ENCODE data around the gene PTH1R. TPM values are rescaled to one million over a fixed set of nuclear protein-coding genes. Genes with fewer than 3 reads are reported as not detected.

The PTH1R gene
- total and polyA plus RNA-seq, 11 donors: 2.1 to 23.4 (median 6.5) TPM

DNA sequence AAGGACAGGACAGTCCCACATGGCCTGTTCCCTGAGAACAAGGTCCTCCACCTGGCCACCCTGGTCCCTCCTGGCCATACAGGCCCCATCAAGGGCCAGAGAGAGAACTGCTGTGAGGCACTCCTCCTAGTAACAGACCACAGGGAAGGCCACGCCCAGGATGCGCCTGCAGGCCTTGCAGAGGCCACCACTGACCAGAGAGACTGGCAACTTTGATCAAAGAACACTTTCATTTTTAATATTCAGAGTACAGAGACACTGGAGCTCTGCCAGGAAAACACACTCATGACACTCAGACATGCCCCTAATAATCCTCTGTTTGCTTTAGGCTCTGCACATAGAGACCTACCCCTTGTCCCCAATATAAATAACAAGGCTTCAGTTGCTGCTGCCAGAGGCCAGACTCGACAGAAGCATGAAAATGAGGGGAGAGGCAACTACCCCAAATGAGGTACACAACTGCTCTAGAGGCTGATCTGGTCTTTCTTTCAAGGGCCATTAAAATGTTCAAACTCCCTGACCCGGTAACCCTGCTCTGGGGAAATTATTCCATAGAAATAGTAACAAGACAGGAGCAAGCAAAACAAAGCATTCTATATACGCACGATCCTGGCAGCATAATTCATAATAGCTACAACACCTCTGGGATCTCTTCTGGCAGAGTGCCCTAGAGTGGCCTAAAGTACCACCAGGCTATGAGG lies 54.3 kb downstream of the PTH1R start:
- Histone ChIP-seq H3K4me3 (no peak overlapping the region), H3K27ac (peak overlapping the region; percentile 26 to 94 (median 85)), H3K36me3 (peaks cover 0 to 16% (median 6%) of the 10 kb centered on the region in 9 donors), H3K4me1 (peaks cover 23 to 100% (median 98%) of the 10 kb centered on the region in 12 donors), H3K9me3 (no peaks in the 10 kb centered on the region), H3K27me3 (no peaks in the 10 kb centered on the region)
- intact Hi-C loops (cut with DNase I): loop anchor here in 4 of 10 donors (2.0 to 5.0 kb wide), 2 partner anchors 45 to 46 kb away; partner anchors contain the start of genes CCDC12 (in 4 of the 4) and NBEAL2 (in 2 of the 4)
- 12 to 28% (median 22%) methylated on average over 6 of the region's 6 CpGs for WGBS, 4 donors
- ATAC-seq: peak in 1 of 4 donors; percentile 7
- peak; percentile 57 to 86 (median 77) for DNase-seq
- no peak for TF ChIP-seq POLR2A (IDR thresholded peaks at IDR 0.05)
- TF ChIP-seq, protein P1, sequence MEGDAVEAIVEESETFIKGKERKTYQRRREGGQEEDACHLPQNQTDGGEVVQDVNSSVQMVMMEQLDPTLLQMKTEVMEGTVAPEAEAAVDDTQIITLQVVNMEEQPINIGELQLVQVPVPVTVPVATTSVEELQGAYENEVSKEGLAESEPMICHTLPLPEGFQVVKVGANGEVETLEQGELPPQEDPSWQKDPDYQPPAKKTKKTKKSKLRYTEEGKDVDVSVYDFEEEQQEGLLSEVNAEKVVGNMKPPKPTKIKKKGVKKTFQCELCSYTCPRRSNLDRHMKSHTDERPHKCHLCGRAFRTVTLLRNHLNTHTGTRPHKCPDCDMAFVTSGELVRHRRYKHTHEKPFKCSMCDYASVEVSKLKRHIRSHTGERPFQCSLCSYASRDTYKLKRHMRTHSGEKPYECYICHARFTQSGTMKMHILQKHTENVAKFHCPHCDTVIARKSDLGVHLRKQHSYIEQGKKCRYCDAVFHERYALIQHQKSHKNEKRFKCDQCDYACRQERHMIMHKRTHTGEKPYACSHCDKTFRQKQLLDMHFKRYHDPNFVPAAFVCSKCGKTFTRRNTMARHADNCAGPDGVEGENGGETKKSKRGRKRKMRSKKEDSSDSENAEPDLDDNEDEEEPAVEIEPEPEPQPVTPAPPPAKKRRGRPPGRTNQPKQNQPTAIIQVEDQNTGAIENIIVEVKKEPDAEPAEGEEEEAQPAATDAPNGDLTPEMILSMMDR (IDR thresholded peaks at IDR 0.05): no peak

DNA sequence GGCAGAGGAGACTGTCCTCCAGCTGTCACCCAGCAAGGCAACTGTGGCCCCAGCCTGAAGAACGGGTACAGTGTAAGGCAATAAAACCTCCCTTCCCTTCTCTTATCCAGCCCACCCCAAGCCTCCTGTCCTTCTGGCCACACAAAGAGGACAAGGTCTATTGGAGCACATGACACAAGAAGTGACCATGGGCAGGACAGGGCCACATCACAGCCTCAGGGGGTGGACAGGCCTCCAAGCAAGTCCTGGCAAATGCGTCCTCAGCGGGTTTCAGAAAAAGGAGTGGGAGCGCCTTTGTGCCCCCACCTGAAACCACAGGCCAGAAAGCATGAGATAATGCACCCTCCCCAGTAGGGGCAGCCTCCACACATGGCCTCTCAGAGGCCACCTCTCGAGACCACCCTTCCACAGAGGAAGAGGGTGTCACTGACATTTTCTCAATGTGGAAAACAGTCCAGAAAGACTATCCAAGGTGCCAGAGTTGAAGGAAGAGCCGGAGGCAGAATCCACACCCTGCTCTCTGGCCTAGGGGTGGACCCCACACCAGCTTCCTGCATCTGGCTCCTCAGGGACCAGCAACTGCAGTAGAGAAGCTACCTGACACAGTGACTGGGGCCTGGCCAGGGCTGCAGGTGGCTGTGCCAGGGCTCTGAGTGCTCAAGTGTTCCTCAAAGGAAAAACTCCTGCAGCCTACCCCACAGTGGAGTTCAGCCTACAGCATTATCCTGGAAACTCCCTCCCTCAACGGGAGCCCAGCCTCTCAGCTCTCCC lies 55.1 kb downstream of the PTH1R start:
- no peak for TF ChIP-seq POLR2A (IDR thresholded peaks at IDR 0.05)
- Histone ChIP-seq H3K27me3 (no peaks in the 10 kb centered on the region), H3K4me3 (no peak overlapping the region), H3K4me1 (peaks cover 23 to 100% (median 96%) of the 10 kb centered on the region in 12 donors), H3K9me3 (no peaks in the 10 kb centered on the region), H3K36me3 (peaks cover 0 to 21% (median 11%) of the 10 kb centered on the region in 9 donors), H3K27ac (peak overlapping the region; percentile 26 to 94 (median 85))
- DNase-seq (peak in 1 of 5 donors; percentile 39), ATAC-seq (no peak)
- intact Hi-C loops (cut with DNase I): loop anchor here in 3 of 10 donors (2.0 to 5.0 kb wide), 2 partner anchors 44 to 45 kb away; partner anchors contain the start of genes CCDC12 (in 3 of the 3) and NBEAL2 (in 2 of the 3)
- WGBS, 4 donors: 56 to 68% (median 57%) methylated on average over 7 of the region's 7 CpGs

DNA sequence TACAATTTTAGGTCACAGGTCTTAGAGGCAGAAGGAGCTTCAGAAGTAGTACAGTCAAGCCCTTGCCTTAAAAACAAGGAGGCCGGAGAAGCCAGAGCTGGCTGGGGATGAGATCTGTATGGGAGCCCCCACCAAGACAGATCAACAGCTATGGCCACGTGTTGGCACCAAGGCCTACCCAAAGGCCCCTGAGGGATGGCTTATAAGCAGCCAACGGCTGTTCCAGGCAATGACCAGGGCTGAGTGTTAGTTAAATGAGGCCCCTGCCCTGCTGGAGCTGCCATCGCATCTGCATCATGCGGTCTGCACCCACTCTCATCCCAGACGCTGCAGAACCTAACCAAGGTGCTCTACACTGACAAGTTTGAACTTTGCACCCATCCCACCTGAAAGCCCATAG lies 55.7 kb downstream of the PTH1R start:
- DNase-seq (no peak), ATAC-seq (no peak)
- TF ChIP-seq POLR2A (IDR thresholded peaks at IDR 0.05): no peak
- TF ChIP-seq, protein P1 (IDR thresholded peaks at IDR 0.05): no peak
- Histone ChIP-seq H3K27me3 (no peaks in the 10 kb centered on the region), H3K4me1 (peaks cover 23 to 100% (median 96%) of the 10 kb centered on the region in 12 donors), H3K4me3 (no peak overlapping the region), H3K36me3 (peaks cover 0 to 27% (median 16%) of the 10 kb centered on the region in 9 donors), H3K27ac (peak overlapping the region; percentile 26 to 94 (median 85)), H3K9me3 (no peaks in the 10 kb centered on the region)
- WGBS, 4 donors: 52 to 68% (median 57%) methylated on average over 6 of the region's 6 CpGs
- intact Hi-C loops (cut with DNase I): loop anchor here in 3 of 10 donors (2.0 to 5.0 kb wide), 2 partner anchors 44 kb away; partner anchors contain the start of genes CCDC12 (in 3 of the 3) and NBEAL2 (in 2 of the 3)

DNA sequence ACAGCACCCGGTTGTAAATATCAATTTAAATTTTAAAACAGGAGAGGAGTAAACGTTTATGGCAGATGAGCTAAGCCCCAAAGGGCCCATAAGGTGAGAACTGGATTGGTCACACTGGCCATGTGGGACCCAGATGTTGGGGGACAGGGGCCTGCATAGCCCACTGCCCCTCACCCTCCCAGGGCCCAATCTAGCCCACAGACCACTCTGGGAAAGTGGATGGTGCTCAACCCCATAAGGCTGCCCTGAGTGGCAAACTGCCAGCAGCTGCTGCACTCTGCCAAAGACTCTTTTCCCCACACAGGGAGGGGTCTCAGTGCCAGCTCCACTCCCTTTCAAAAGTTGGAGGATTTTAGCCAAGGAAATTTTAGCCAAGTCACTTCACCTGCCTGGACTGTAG lies 56.6 kb downstream of the PTH1R start:
- no peak for TF ChIP-seq POLR2A (IDR thresholded peaks at IDR 0.05)
- TF ChIP-seq, protein P1 (IDR thresholded peaks at IDR 0.05): no peak
- Histone ChIP-seq H3K9me3 (no peaks in the 10 kb centered on the region), H3K27ac (peak overlapping the region; percentile 60 to 94 (median 85)), H3K27me3 (no peaks in the 10 kb centered on the region), H3K4me1 (peaks cover 23 to 100% (median 96%) of the 10 kb centered on the region in 12 donors), H3K36me3 (peaks cover 0 to 31% (median 15%) of the 10 kb centered on the region in 9 donors), H3K4me3 (no peak overlapping the region)
- intact Hi-C loops (cut with DNase I): loop anchor here in 2 of 10 donors (5.0 kb wide), 1 partner anchor 43 kb away; the partner anchor contains the start of genes CCDC12 (in 2 of the 2) and NBEAL2 (in 2 of the 2)
- DNase-seq: no peak
- WGBS, 4 donors: 36 to 47% (median 44%) methylated on average over 2 of the region's 2 CpGs
- ATAC-seq: no peak

All from heart left ventricle (tissue), 16 donors.